GM12872 (cell line): ENCODE results near the gene COL10A1.

Experiments used
- CTCF ChIP-seq: IDR thresholded peaks from 3 replicates; pipeline ENCODE4 v1.5.1; 2011; ENCODE audit warnings: low read depth, mild to moderate bottlenecking, low read length, moderate library complexity; ENCODE audit not compliant: insufficient read depth

The COL10A1 gene

DNA sequence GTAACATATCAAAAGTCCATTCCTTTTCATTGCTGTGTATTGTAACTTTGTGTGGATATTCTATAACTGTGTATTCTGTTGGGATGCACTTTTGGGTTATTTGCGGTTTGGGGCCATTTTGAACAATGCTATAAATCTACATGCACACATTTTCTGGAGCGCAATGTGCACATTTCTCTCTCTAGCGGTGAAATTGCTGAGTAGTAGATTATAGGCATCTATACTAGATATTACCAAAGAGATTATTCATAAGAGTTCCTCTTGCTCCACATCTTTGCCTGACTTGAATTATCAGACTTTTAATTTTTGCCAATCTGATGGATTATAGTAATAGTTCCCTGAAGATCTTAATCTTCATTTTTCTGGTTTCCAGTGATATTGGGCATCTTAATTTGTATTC lies 47.0 kb downstream of the COL10A1 start:
- TF ChIP-seq CTCF: no peak

GRCh38 chr6:116078522-116078921 lies 47.4 kb downstream of the COL10A1 start:
- TF ChIP-seq CTCF: no peak

GRCh38 chr6:116074732-116075390 lies 51.1 kb downstream of the COL10A1 start:
- no peak for TF ChIP-seq CTCF

DNA sequence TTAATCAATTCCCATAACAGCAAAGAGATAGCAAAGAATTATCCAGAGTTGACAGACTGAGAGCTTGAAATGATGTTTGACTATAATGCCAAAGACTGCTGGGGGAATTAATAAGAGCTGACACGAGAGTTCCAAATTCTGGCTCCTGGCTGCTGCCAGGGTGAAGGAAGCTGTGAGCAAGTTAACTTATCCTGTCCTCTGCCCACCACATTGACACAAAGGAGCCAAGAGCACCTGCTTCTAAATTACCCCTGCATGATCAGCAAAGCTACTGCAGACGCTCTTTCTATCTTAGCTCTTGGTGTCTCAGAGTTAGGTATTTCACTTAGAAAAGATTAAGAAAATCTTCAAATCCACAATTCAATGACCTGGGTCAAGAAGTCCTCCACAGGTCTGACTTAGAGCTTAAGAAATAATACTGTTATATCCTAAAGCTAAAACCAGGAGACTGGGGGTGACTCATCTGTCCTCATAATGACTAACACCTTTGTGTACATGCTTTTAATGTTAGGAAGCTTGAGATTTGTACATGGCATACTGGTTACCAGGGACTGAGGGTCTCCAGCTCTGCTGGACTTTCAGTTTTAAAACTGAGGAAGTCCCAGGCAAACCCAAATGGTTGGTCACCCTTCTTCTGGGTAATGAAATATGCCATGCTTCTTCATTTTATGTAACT lies 52.0 kb downstream of the COL10A1 start:
- TF ChIP-seq CTCF: no peak

DNA sequence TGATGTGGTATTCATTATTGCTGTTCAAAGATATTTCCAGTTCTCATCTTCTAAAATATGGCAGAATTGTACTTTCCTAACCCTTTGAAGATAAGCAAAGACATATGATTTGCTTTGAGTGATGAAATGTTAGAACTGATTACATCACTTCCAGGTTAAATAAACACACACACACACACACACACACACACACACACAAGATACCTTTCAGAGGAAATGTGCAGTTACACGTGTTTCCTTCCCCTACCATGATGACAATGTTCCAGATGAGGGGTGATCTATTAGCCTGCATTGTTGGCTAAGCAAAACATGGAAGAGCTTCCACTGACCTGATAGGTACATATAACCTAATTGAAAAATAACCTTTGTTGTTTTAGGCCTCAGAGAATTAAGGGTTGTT lies 53.6 kb downstream of the COL10A1 start:
- TF ChIP-seq CTCF: no peak

GRCh38 chr6:116070616-116071389 lies 55.1 kb downstream of the COL10A1 start:
- TF ChIP-seq CTCF: no peak

DNA sequence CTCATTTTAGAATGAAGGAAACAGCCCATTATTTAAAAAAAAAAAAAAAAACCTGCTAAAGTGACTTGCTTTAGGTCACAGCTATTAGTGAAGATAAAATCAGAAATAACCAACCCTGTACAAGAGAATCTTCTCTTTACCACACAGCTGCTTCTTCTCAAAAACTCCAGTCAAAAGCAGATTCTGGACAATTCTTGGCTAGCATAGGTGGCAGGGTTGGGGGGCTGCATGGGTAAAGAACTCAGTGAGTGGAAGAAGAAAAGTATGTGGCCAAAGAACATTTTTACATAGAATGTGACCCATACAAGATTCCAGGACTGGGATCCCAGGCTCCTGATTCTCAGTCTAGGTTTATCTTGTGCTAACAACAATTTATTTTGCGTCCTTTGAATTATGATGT lies 55.8 kb downstream of the COL10A1 start:
- TF ChIP-seq CTCF: no peak
